ENCODE measurements around the gene COQ6.
"Not testable (repeated sequence)": the region's sequence is repeated elsewhere in the genome, so short reads cannot be mapped to it uniquely, and the experiment has no call there.

COQ6 gene

DNA sequence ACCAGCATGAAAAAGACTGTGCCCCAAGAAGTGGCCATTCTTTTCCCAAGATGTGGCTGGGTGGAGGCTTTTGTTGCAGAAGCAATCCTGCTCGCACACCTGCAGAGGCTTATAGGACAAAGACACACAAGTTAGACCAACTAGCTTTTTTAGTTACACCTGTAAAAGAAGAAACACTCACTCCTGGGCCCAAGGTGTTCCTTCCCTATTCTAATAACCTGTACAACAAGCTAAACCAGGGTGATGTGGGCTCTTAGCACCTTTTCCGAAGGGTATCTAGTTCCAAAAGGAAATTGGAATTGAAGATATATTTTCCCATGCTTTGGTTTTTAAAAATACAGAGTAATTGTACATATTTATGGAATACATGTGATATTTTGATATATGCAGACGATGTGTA, 38.0 kb downstream of the COQ6 start:
- no peak for FAIRE-seq

DNA sequence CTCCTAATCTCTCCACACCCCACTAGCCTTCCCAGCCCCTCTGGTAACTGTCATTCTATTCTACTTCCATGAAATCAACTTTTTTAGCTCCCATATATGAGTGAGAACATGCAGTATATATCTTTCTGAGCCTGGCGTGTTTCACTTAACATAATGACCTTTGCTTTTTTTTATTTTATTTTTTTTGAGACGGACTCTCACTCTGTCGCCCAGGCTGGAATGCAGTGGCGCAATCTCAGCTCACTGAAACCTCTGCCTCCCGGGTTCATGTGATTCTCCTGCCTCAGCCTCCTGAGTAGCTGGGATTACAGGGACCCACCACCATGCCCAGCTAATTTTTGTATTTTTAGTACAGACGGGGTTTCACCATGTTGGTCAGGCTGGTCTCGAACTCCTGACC, 38.6 kb downstream of the COQ6 start:
- not testable (repeated sequence) for FAIRE-seq

DNA sequence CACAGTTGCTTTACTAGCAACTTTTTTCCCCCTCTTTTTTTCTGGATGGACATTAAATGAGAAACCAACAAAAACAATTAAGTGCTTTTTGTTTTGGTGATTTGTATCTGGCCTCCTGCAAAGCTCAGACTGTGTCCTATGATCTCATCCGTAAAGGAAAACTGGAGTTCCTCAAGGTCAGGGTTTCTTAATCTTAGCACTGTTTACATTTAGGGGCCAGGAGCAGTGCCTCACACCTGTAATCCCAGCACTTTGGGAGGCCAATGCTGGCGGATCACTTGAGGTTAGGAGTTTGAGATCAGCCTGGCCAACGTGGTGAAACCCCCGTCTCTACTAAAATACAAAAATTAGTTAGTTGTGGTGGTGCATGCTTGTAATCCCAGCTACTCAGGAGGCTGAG, 41.0 kb downstream of the COQ6 start:
- no peak for FAIRE-seq

DNA sequence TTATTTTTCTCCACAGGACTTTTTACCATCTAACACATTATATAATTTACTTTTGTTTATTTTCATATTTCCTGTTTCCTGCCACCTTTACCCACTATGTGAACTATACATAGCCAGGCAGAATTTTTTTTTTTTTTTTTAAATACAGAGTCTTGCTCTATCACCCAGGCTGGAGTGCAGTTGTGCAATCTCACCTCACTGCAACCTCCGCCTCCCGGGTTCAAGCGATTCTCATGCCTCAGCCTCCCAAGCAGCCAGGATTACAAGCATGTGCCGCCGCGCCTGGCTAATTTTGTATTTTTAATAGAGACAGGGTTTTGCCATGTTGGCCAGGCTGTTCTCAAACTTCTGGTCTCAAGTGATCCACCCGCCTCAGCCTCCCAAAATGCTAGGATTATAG, 44.8 kb downstream of the COQ6 start:
- FAIRE-seq, result not testable (repeated sequence)

DNA sequence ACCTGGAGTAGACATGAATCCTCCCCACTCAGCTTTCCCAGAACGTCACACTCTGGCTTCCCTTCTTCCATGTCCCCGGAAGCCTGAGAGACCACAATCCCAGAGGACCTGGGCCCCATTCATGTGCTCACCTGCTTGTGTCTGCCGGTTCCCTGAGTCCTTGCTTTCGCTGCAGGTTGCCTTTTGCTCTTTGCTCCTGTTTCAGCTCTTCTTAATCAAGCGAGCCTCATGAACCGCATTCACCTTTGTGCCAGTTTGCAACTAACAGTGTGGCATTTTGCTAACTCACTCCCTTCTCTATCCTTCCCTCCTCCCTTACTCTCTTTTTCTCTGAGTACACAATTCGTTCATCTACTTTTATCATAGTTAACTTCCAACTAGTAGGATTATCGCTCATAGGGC, 45.9 kb downstream of the COQ6 start:
- FAIRE-seq, result no peak

DNA sequence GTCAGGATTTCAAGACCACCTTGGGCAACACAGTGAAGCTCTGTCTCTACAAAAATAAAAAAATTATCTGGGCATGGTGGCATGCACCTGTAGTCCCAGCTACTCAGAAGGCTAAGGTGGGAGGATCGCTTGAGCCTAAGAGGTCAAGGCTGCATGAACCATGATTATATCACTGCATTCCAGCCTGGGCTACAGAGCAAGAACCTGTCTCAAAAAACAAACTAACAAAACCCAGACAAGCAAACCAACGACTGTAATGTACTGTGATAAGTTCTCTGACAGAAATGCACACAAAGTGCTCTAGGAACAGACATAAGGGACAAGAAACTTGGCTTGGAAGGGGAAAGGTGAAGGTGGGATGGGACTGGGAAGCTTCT, 46.6 kb downstream of the COQ6 start:
- no peak for FAIRE-seq

DNA sequence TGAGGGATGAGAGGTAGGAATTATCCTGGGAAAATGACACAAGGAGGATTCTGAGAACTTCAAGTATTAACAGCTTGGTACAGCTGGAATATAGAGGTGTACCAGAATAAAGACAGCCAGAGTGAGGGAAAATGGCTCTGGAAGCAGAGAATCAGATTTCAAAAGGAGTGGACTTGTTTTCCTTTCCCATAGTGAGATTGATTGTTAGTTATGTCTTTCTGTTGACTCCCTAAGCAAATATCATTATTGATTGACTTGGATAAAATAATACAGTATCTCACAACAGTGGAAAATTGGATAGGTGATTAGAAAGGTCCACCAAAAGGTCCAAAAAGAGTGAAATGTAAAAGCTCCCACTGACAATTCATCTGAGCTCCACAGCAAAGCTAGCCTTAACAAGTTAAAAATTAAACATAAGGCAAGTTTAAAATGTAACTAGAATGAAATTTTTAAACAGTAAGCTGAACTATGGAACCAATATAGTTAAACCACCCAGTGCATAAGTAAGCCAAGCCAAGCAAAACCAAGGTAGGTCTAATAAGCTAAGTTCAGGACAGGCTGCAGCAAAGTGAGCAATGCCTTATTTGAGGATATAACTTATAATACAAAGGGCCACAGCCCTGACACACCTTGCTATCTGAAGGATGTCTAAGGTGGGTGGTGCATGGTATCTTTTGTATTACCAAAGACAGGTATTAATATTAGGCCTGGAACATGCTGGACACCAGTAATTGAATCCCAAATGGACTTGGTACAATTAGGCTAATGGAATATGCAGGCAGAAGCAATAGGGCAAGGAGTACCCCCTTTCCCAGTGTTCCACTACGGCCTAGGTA, 47.2 kb downstream of the COQ6 start:
- no peak for FAIRE-seq

DNA sequence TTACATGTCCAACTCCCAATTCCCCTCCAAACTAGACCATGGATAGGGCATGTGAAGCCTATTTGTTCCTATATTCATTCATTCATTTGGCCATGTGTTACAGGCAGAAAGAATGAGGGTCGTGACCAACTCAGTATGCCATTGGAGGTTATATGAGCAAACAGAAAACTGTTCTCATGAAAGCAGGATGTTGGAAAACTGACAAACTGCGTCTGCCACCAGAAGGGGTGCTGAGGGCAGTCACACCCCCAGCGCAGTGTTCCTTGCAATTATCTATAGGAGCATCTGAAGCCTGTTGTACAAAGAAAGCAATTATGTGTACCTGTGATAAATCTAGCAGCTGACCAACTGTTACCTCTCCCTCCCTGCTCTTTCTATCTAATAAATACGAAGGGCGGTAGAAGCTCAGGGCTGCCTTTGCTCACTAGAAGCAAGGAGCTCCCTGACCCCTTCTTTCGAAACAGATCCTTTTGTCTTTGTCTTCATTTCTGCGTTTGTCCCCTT, 47.9 kb downstream of the COQ6 start:
- FAIRE-seq, result no peak

DNA sequence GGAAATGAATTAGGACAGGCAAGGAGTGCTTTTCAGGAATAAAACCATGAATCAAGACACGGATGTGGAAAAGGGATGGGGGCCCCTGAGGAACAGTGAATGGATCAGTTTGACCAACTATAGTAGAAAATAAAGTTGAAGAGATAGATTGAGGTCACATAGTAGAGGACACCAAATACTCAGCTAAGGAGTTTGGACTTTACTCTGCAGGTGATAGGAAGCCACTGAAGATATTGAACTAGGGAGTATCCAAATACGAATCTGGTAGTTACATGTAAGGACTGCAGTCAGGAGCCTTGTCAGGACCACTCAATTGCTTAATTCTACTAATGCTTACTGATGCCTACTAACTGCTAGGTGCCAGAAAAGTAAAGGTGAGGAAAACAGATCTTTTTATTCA, 48.6 kb downstream of the COQ6 start:
- no peak for FAIRE-seq

DNA sequence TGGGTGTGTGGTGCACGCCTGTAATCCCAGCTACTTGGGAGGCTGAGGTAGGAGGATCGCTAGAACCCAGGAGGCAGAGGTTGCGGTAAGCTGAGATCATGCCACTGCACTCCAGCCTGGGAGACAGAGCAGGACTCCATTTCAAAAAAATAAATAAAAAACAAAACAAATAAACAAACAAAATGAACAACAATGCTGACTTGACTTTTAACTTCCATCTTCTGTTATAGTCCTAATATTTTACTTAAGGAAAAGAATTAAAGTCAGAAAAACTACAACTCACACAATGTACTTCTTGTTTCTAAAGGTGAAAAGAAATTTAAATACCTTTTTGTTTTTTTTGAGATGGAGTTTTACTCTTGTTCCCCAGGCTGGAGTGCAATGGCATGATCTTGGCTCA, 55.6 kb downstream of the COQ6 start:
- FAIRE-seq, result not testable (repeated sequence)

DNA sequence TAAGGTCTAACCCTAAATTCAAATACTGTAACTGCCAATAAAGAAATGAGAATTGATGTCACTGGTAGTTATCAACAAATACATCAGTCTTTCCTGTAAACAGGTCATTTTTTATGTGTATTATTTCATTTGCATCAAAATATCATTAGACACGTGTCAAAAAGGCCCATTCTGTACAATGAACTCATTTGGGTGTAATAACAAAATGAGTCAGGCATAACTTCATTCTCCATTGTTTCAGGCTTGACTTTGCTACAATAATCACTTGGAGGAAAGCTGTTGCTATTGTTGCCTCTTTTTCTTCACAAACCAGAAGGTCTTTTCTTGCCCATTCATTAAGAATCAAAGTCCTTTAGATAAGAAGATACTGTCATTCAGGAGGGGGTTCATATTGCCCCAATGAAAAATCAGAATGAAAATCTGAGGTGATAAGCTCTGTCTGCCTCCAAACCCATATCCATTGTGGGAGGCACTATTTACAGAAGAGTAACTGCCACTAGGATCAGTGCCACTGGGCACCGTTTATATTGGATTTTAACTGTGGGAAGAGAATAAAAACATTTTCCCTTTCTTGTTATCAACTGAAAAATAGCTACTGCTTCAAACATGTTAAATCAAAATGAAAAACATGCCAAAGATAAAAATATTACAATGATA, 58.9 kb downstream of the COQ6 start:
- FAIRE-seq, result no peak

All from endometrium (tissue), 2 donors.